Measurements from ENCODE around the gene PCDH17.

GRCh38 chr13:57627663-57628062 lies 3.9 kb upstream of the PCDH17 start:
- peak; percentile 46 for TF ChIP-seq CTCF (conservative IDR thresholded peaks at IDR 0.05; ENCODE audit: low read depth, low read length)
- TF ChIP-seq USF2 (IDR thresholded peaks at IDR 0.05; ENCODE audit: low read depth, low read length) = no peak
- TF ChIP-seq CHD1 (IDR thresholded peaks at IDR 0.05; ENCODE audit: low read depth, low read length) = no peak
- no peak for TF ChIP-seq FOS (IDR thresholded peaks at IDR 0.05; ENCODE audit: low read depth, low read length)
- TF ChIP-seq CEBPB (IDR thresholded peaks at IDR 0.05; ENCODE audit: low read depth, low read length) = no peak
- TF ChIP-seq NFE2L2 (IDR thresholded peaks at IDR 0.05; ENCODE audit: low read depth, low read length) = no peak
- TF ChIP-seq SMC3 (IDR thresholded peaks at IDR 0.05; ENCODE audit: low read depth, low read length) = no peak
- no peak for TF ChIP-seq POLR2A (IDR thresholded peaks at IDR 0.05; ENCODE audit: low read depth, low read length)
